Prostate gland (tissue), 2 donors: ENCODE measurements around the gene TMUB1. TPM values are rescaled to one million over a fixed set of nuclear protein-coding genes. Genes with fewer than 3 reads are reported as not detected.

Experiments
- DNase-seq: peaks from one replicate; pipeline ENCODE4 v3.0.0-alpha.2; 2019; ENCODE audit warnings: low spot score
- H3K27ac ChIP-seq, 2 donors: fragments of 200-600 bp; sonication (generic); 2 replicates each; pipeline ENCODE4 v1.5.1; 2017 to 2019
- H3K27me3 ChIP-seq: fragments of 200-600 bp; sonication (generic); replicated peaks from 2 replicates; pipeline ENCODE4 v1.5.1; 2019; ENCODE audit not compliant: insufficient read depth
- H3K36me3 ChIP-seq, 2 donors: fragments of 200-600 bp; sonication (generic); 1 replicate in 1 of 2; 2 replicates in 1 of 2; pipeline versions ENCODE4 v1.5.1 to v1.8.1; 2017 to 2019
- H3K4me1 ChIP-seq: fragments of 200-600 bp; sonication (generic); replicated peaks from 2 replicates; pipeline ENCODE4 v1.5.1; 2019
- H3K4me3 ChIP-seq, 2 donors: fragments of 200-600 bp; sonication (generic); 2 replicates each; pipeline ENCODE4 v1.5.1; 2017 to 2019
- H3K9me3 ChIP-seq: fragments of 200-600 bp; sonication (generic); 2 replicates; pipeline ENCODE4 v1.5.1; 2017
- POLR2A ChIP-seq: fragments of 450-650 bp; IDR thresholded peaks from one replicate; pipeline ENCODE4 v1.6.1; 2016; ENCODE audit warnings: antibody characterized with exemption, mild to moderate bottlenecking
- POLR2AphosphoS5 ChIP-seq: sonication (generic); formaldehyde crosslinking; IDR thresholded peaks from one replicate; pipeline ENCODE4 v1.6.1; 2017; ENCODE audit warnings: antibody characterized with exemption
- WGBS: methylation state at CpG from one replicate; pipeline ENCODE4 v1.1.5; 2018; 5-methylcytosine and 5-hydroxymethylcytosine counted together
- intact Hi-C: fragments of 100-400 bp; cut with DNase I; formaldehyde crosslinking; loops from one replicate; pipeline ENCODE4 v1.14.2; 2022
- total RNA-seq, 2 donors: library from RNA; depleted of rRNA; stranded (reverse); fragments of >200 nt; gene quantifications; one replicate each; pipeline ENCODE4 v1.1.0, GENCODE V29; 2016
- TF ChIP-seq, protein P1 (sequence below), 4 experiments: fragments of 200-600 bp in 2 of 4; fragments of 450-650 bp in 2 of 4; sonication (generic) in 2 of 4; IDR thresholded peaks; 1 replicate in 3 of 4; 2 replicates in 1 of 4; pipeline ENCODE4 v1.5.1; 2016 to 2019; ENCODE audit warnings: antibody characterized with exemption in 4 of 4, mild to moderate bottlenecking in 2 of 4, moderate library complexity in 2 of 4

TMUB1 gene
- total RNA-seq, 2 donors from 2014 or later = 79.8 to 99.4 TPM

DNA sequence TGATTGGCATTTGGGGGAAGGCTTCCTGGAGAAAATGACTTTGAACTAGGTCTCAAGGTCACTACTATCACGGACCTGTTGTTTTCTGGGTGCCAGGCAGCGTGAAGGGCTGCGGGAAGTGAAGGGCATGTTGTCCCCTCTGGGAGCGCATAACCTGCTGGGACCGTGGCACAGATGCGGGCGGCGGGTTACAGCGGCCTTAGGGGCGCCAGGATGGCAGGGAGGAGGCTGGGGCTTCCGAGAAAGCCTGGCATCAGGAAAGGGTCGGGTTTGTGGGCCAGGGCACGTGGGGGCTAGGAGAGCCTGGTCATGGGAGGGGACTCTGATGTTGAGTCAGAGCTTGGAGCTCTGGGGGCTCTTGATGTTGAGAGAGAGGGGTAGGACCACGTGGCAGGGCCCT is 17.8 kb downstream of the TMUB1 start:
- Histone ChIP-seq H3K27me3 (no peaks in the 10 kb centered on the region), H3K4me1 (peaks cover 12% of the 10 kb centered on the region), H3K4me3 (no peak overlapping the region), H3K36me3 (peaks cover 20 to 30% of the 10 kb centered on the region in 2 donors), H3K27ac (no peak overlapping the region), H3K9me3 (no peaks in the 10 kb centered on the region)
- DNase-seq = no peak
- WGBS = 94% methylated on average over 14 of the region's 14 CpGs
- intact Hi-C loops = no loop called here
- TF ChIP-seq POLR2A = no peak

DNA sequence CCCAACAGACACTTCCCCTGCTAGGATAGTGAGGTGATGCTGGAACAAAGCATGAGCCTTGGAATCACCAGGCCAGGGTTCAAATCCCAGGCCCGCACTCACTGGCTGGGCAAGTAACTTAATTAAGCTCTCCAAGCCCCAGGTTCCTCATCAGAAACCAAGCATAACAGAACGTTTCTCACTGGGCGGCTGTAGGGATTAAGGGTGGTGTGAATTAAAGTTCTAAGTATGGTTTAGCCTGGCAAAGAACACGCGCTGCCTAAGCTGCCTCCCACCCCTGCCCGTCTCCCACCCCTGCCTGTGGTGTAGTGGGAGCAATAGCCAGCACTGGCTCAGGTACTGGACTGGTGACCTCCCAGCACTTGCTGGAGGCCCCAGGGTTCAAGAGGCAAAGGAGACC is 18.3 kb downstream of the TMUB1 start:
- no peak for DNase-seq
- TF ChIP-seq, protein P1, sequence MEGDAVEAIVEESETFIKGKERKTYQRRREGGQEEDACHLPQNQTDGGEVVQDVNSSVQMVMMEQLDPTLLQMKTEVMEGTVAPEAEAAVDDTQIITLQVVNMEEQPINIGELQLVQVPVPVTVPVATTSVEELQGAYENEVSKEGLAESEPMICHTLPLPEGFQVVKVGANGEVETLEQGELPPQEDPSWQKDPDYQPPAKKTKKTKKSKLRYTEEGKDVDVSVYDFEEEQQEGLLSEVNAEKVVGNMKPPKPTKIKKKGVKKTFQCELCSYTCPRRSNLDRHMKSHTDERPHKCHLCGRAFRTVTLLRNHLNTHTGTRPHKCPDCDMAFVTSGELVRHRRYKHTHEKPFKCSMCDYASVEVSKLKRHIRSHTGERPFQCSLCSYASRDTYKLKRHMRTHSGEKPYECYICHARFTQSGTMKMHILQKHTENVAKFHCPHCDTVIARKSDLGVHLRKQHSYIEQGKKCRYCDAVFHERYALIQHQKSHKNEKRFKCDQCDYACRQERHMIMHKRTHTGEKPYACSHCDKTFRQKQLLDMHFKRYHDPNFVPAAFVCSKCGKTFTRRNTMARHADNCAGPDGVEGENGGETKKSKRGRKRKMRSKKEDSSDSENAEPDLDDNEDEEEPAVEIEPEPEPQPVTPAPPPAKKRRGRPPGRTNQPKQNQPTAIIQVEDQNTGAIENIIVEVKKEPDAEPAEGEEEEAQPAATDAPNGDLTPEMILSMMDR (IDR thresholded peaks at IDR 0.05) = no peak
- TF ChIP-seq POLR2AphosphoS5 (no peak), POLR2A (no peak)
- Histone ChIP-seq H3K27me3 (no peaks in the 10 kb centered on the region), H3K4me1 (peaks cover 13% of the 10 kb centered on the region), H3K36me3 (peaks cover 14 to 25% of the 10 kb centered on the region in 2 donors), H3K27ac (no peak overlapping the region), H3K4me3 (no peak overlapping the region), H3K9me3 (no peaks in the 10 kb centered on the region)
- intact Hi-C loops = loop anchor here (5.0 kb wide), 1 partner anchor 47 kb away; no protein-coding TSS in a partner anchor
- 87% methylated on average over 6 of the region's 6 CpGs for WGBS

DNA sequence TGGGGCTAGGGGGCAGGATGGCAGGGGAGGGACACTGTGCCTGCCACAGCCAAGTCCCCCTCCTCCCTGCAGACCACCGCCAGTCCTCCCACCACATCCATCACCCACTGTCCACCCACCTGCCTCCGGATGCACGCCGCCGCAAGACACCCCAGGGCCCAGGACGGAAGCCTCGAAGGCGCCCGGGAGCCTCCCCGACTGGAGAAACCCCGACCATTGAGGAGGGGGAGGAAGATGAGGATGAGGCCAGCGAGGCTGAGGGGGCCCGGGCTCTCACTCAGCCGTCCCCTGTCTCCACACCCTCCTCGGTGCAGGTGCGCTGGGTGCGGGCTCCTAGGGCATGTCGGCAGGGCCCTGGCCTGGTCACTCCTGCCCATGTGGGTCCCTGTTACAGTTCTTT is 18.8 kb downstream of the TMUB1 start:
- Histone ChIP-seq H3K4me1 (peaks cover 13% of the 10 kb centered on the region), H3K4me3 (no peak overlapping the region), H3K27ac (no peak overlapping the region), H3K36me3 (peaks cover 13 to 19% of the 10 kb centered on the region in 2 donors), H3K9me3 (no peaks in the 10 kb centered on the region), H3K27me3 (no peaks in the 10 kb centered on the region)
- no peak for DNase-seq
- 86% methylated on average over 8 of the region's 18 CpGs for WGBS
- intact Hi-C loops = loop anchor here (5.0 kb wide), 1 partner anchor 48 kb away; no protein-coding TSS in a partner anchor
- no peak for TF ChIP-seq POLR2A

DNA sequence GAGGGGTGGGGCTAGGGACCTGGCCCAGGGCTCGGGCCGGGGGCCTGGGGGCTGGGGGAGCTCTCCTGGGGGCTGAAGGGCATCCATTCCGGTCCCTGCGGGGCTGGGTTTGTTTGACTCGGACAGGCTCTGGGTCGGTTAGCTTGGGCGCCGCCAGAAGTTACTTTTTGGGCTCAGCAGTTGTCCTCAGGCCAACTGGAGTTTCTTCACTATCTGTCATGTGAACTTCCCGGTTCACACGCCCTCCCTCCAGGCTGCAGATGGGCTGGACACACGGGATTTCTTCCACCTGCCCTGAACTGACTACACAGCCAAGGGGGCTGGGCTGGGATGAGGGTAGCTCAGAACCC is 20.1 kb downstream of the TMUB1 start:
- no peaks in the 10 kb centered on the region for H3K27me3 ChIP-seq
- TF ChIP-seq, protein P1 (IDR thresholded peaks at IDR 0.05) = no peak
- TF ChIP-seq POLR2AphosphoS5 = no peak
- TF ChIP-seq POLR2A = no peak
- intact Hi-C loops = loop anchor here (5.0 kb wide), 1 partner anchor 49 kb away; no protein-coding TSS in a partner anchor
- no peak overlapping the region for H3K4me3 ChIP-seq
- DNase-seq = no peak
- peaks cover 13 to 18% of the 10 kb centered on the region in 2 donors for H3K36me3 ChIP-seq
- H3K27ac ChIP-seq = peak overlapping the region in 1 of 2 donors; percentile 1
- H3K9me3 ChIP-seq = no peaks in the 10 kb centered on the region
- 32% methylated on average over 9 of the region's 11 CpGs for WGBS
- peaks cover 21% of the 10 kb centered on the region for H3K4me1 ChIP-seq

DNA sequence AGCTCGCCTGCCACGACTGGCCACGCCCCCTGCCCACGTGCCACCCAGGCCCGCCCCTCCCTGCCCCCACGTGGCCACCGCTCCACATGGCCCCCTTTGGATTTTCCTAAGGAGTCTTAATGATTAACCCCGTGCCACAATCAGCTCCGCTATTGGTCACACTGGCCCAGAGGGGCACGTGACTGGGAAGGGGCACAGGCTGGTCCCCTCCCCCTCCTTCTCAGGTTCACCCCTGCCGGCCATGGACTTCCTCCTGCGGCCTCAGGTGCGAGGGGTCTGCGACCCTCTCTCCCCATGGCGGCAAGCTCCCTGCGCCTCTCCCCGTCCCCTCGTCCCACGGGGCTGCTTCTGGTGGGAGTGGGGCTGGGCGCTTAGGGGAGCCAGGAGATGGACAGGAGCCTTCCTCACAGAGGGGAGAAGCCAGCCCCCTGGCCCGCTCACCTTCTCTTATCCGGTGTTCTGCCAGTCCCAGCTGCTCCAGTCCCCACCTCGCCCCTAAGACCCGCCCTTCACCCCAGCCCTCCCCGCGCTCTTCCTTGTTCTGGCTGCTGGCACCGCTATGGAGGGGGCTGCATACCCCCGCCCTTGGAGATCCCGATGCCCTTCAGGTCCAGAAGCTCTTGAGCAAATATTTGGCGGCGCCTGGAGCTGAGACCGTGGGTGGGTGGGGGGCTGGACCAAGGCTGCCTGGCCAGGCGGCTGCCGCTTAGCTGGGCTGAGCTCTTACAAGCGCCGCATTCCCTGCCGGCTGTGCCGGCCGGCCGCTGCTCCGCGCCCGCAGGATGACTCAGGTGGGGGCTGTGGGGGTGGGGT is 20.7 kb downstream of the TMUB1 start:
- WGBS = 39% methylated on average over 43 of the region's 43 CpGs
- no peak for DNase-seq
- Histone ChIP-seq H3K36me3 (peaks cover 13 to 16% of the 10 kb centered on the region in 2 donors), H3K27me3 (no peaks in the 10 kb centered on the region), H3K9me3 (no peaks in the 10 kb centered on the region), H3K4me1 (peaks cover 21% of the 10 kb centered on the region), H3K4me3 (no peak overlapping the region), H3K27ac (peak overlapping the region in 1 of 2 donors; percentile 22)
- TF ChIP-seq POLR2AphosphoS5 (no peak), POLR2A (no peak)
- TF ChIP-seq, protein P1 (IDR thresholded peaks at IDR 0.05) = no peak
- intact Hi-C loops = loop anchor here (5.0 kb wide), 1 partner anchor 50 kb away; no protein-coding TSS in a partner anchor

DNA sequence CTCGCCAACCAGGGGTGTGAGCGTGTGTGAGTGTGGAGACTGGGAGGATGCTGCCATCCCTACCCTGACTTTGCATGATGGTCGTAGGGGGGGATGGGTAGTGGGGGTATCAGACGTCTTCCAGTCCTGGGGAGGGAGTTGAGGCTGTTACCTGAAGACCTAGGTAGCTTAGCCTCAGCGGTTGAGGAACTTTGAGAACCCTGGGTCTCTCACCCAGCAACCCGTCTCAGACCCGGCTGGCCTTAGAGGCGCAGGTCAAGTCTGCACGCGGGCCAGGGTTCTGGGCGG is 21.2 kb downstream of the TMUB1 start:
- intact Hi-C loops = loop anchor here (5.0 kb wide), 1 partner anchor 50 kb away; no protein-coding TSS in a partner anchor
- peaks cover 24% of the 10 kb centered on the region for H3K4me1 ChIP-seq
- no peaks in the 10 kb centered on the region for H3K9me3 ChIP-seq
- H3K4me3 ChIP-seq = no peak overlapping the region
- WGBS = 69% methylated on average over 10 of the region's 11 CpGs
- DNase-seq = no peak
- peaks cover 11 to 13% of the 10 kb centered on the region in 2 donors for H3K36me3 ChIP-seq
- TF ChIP-seq POLR2A (no peak), POLR2AphosphoS5 (no peak)
- TF ChIP-seq, protein P1 (IDR thresholded peaks at IDR 0.05) = no peak
- H3K27me3 ChIP-seq = no peaks in the 10 kb centered on the region
- H3K27ac ChIP-seq = no peak overlapping the region
